Progenitor cell of endocrine pancreas (in vitro differentiated cells): Measurements from ENCODE around the gene RNF224. TPM values are rescaled to one million over a fixed set of nuclear protein-coding genes. Genes with fewer than 3 reads are reported as not detected.

Experiments used
- DNase-seq: peaks from one replicate; pipeline ENCODE4 v3.0.0; 2021; ENCODE audit warnings: low spot score; ENCODE audit not compliant: unreplicated experiment
- H3K27ac Mint-ChIP-seq: 2 replicates; pipeline ENCODE4 v1.8.0; 2021; ENCODE audit warnings: mild to moderate bottlenecking, moderate library complexity, mixed read lengths
- H3K27me3 Mint-ChIP-seq: 2 replicates; pipeline ENCODE4 v1.8.0; 2021; ENCODE audit warnings: mixed read lengths
- H3K36me3 Mint-ChIP-seq: 2 replicates; pipeline ENCODE4 v1.8.0; 2022; ENCODE audit warnings: mixed read lengths; ENCODE audit not compliant: insufficient read depth
- H3K4me1 Mint-ChIP-seq: 2 replicates; pipeline ENCODE4 v1.8.0; 2021; ENCODE audit warnings: low read depth, mixed read lengths
- H3K4me3 Mint-ChIP-seq: 2 replicates; pipeline ENCODE4 v1.8.0; 2021; ENCODE audit warnings: low read depth, mild to moderate bottlenecking, moderate library complexity, mixed read lengths
- H3K9me3 Mint-ChIP-seq: 2 replicates; pipeline ENCODE4 v1.8.0; 2021; ENCODE audit warnings: low read depth, mixed read lengths
- total RNA-seq: library from RNA; stranded (reverse); gene quantifications from 2 replicates; pipeline ENCODE4 v1.2.1, GENCODE V29; 2021
- TF ChIP-seq, protein P1 (sequence below): fragments of 200-600 bp; sonication (generic); IDR thresholded peaks from one replicate; pipeline ENCODE4 v1.5.0; 2021; ENCODE audit warnings: antibody characterized with exemption, mild to moderate bottlenecking; ENCODE audit not compliant: unreplicated experiment

RNF224 gene
- total RNA-seq, 1 donor from 2014 or later: 0.53 TPM

DNA sequence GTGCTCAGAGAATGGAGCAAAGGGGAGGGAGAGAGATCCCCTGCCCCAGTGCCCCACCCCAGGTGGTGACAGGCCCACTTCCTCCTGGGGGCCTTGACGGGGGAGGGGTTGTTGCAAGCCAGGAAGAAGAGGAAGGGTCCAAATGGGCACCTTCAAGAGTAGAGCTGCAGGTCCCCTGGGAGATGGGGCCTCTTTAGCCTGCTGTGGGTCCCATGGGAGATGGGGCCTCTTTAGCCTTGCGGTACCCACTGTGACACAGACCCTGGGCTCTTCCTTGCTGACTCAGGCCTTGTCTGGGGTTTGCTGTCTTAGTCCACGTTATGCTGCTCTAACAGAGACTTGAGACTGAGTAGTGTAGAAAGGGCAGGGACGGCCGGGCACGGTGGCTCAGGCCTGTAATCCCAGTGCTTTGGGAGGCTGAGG lies 40.6 kb downstream of the RNF224 start:
- Mint-ChIP-seq H3K27ac (no peak overlapping the region), H3K4me3 (no peak overlapping the region), H3K4me1 (no peaks in the 10 kb centered on the region), H3K36me3 (peaks cover 18% of the 10 kb centered on the region), H3K27me3 (no peaks in the 10 kb centered on the region), H3K9me3 (no peaks in the 10 kb centered on the region)
- no peak for DNase-seq
- TF ChIP-seq, protein P1, sequence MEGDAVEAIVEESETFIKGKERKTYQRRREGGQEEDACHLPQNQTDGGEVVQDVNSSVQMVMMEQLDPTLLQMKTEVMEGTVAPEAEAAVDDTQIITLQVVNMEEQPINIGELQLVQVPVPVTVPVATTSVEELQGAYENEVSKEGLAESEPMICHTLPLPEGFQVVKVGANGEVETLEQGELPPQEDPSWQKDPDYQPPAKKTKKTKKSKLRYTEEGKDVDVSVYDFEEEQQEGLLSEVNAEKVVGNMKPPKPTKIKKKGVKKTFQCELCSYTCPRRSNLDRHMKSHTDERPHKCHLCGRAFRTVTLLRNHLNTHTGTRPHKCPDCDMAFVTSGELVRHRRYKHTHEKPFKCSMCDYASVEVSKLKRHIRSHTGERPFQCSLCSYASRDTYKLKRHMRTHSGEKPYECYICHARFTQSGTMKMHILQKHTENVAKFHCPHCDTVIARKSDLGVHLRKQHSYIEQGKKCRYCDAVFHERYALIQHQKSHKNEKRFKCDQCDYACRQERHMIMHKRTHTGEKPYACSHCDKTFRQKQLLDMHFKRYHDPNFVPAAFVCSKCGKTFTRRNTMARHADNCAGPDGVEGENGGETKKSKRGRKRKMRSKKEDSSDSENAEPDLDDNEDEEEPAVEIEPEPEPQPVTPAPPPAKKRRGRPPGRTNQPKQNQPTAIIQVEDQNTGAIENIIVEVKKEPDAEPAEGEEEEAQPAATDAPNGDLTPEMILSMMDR: no peak

DNA sequence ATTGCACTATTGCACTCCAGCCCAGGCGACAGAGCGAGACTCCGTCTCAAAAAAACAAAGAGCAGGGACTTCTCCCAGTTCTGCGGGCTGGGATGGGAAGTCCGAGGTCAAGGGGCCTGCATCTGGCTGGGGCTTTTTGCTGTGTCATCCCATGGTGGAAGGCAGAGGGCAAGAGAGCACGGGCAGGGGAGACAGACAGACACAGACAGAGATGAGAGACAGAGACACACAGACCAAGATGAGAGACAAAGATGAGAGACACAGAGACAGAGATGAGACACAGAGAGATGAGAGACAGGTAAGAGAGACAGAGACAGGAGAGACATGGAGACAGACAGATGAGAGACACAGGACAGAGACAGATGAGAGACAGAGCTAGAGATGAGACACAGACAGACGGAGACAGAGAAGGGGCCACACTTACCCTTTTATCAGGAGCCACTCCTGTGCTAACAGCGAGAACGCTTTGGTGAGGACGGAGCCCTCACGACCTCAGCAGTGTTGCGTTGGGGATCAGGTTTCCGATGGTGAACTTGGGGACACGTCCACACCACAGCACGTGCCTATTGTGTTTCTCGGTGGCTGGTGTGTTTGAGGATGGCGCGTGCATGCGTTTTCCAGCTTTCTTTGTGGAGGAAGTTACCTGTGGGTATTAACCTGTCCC lies 41.4 kb downstream of the RNF224 start:
- TF ChIP-seq, protein P1: no peak
- Mint-ChIP-seq H3K27ac (no peak overlapping the region), H3K9me3 (no peaks in the 10 kb centered on the region), H3K27me3 (no peaks in the 10 kb centered on the region), H3K4me3 (no peak overlapping the region), H3K36me3 (peaks cover 18% of the 10 kb centered on the region), H3K4me1 (no peaks in the 10 kb centered on the region)
- DNase-seq: no peak

DNA sequence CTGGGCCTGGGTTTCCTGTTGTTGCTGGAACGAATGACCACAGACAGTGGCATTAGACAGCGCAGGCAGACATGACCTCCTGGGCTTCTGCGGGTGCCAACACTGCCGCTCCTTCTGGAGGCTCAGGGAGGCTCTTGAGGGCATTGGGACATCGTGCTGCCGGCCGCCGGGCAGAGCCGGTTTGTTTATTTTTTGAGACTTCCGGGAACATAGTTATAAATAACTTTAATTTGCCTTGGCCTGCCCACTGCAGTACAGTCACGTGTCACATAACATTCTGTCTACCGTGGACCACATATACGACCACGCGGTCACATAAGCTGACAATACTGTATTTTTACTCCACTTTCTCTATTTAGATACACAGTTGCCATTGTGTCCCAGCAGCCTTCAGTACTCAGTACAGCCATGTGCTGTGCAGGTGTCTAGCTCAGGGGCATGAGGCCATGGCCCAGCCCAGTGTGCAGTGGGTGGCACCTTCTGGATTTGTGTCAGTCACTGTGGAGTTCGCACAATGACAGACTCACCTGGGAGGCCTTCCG lies 42.0 kb downstream of the RNF224 start:
- DNase-seq: no peak
- no peaks in the 10 kb centered on the region for H3K27me3 Mint-ChIP-seq
- H3K4me3 Mint-ChIP-seq: no peak overlapping the region
- TF ChIP-seq, protein P1: no peak
- no peaks in the 10 kb centered on the region for H3K4me1 Mint-ChIP-seq
- H3K27ac Mint-ChIP-seq: no peak overlapping the region
- H3K9me3 Mint-ChIP-seq: no peaks in the 10 kb centered on the region
- H3K36me3 Mint-ChIP-seq: peaks cover 18% of the 10 kb centered on the region

DNA sequence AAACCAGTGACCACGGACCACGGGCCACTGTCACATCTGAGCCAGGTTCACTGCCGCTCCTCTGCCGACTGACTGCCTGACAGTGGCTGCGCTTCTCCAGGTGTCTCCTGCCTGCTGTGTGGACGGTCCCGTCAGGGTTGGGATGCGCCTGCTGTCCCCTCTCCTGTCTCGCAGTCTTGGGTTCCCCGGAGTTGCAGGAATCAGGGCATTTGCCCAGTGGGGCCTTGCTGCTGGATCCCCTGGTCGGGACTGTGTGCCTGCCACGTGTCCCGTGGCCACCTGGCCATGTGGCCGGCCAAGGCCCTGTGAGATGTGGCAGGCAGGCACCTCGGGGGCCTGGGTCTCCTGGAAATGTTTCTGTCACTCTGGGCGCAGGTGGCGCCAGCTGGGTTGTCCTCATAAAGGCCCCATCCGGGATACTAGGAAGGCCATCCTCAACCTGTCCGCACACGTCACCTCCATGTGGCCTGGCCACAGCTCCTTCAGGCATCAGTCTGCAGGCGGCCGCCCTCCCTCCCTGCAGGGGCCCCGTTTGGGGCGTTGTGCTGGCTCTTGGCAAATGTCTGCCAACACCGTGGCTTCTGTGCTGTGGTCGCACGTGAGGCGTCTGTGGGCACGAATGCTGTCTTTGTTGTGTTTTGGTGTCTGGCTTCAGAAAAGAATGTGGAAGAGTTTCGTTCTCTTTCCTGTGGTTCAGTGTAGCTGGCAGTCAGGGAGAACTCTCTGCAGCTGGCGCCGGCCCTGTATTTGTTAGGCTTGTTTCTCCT lies 43.8 kb downstream of the RNF224 start:
- H3K4me3 Mint-ChIP-seq: no peak overlapping the region
- TF ChIP-seq, protein P1: no peak
- H3K36me3 Mint-ChIP-seq: peaks cover 17% of the 10 kb centered on the region
- H3K4me1 Mint-ChIP-seq: peaks cover 6% of the 10 kb centered on the region
- no peaks in the 10 kb centered on the region for H3K9me3 Mint-ChIP-seq
- DNase-seq: no peak
- H3K27me3 Mint-ChIP-seq: no peaks in the 10 kb centered on the region
- H3K27ac Mint-ChIP-seq: no peak overlapping the region

DNA sequence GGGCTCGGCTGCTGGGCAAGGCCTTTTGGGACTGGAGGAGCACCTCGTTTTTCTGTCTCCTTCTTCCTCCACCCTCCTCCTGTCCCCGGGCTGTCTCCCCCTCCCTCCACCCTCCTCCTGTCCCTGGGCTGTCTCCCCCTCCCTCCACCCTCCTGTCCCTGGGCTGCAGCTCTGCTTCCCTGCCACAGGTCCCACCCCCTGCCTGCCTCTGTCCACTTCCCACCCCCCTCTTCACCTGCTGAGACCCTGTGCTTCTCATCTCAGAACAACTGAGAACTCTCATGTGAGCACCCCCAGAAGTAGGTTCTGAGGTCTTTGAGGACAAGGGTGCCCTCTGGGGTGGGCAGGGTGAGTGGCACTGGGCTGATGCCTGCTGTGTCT lies 44.4 kb downstream of the RNF224 start:
- no peak overlapping the region for H3K27ac Mint-ChIP-seq
- peaks cover 8% of the 10 kb centered on the region for H3K4me1 Mint-ChIP-seq
- peaks cover 17% of the 10 kb centered on the region for H3K36me3 Mint-ChIP-seq
- H3K4me3 Mint-ChIP-seq: no peak overlapping the region
- no peaks in the 10 kb centered on the region for H3K9me3 Mint-ChIP-seq
- DNase-seq: no peak
- H3K27me3 Mint-ChIP-seq: no peaks in the 10 kb centered on the region
- TF ChIP-seq, protein P1: no peak
